GM12878 (cell line): ENCODE results near the gene WNT3A.

Source experiments
- ESRRA ChIP-seq: IDR thresholded peaks from 2 replicates; pipeline ENCODE4 v1.6.1; 2012; ENCODE audit warnings: mild to moderate bottlenecking, low read length, improper control_type of control experiment
- WRNIP1 ChIP-seq: IDR thresholded peaks from 2 replicates; pipeline ENCODE4 v1.6.1; 2011; ENCODE audit warnings: low read depth, low read length, improper control_type of control experiment, borderline replicate concordance
- TF ChIP-seq, protein P1 (sequence below): fragments of 450-650 bp; IDR thresholded peaks from 2 replicates; pipeline ENCODE4 v1.6.1; 2018; ENCODE audit warnings: borderline replicate concordance, mild to moderate bottlenecking; ENCODE audit not compliant: partially characterized antibody
- TF ChIP-seq, protein P2 (sequence below), 3 experiments: IDR thresholded peaks in 2 of 3; conservative IDR thresholded peaks in 1 of 3; 2 replicates each; pipeline ENCODE4 v1.5.1; 2011; ENCODE audit warnings: low read depth in 3 of 3, low read length in 3 of 3, mild to moderate bottlenecking in 3 of 3, control low read depth in 2 of 3, moderate library complexity in 2 of 3, inconsistent platforms in 1 of 3, mixed read lengths in 1 of 3; ENCODE audit not compliant: control insufficient read depth in 2 of 3, insufficient read depth in 1 of 3; ENCODE audit errors: extremely low read depth in 1 of 3
- TF ChIP-seq, protein P3 (sequence below): IDR thresholded peaks from 2 replicates; pipeline ENCODE4 v1.6.1; 2012; ENCODE audit warnings: low read depth, low read length, improper control_type of control experiment

DNA sequence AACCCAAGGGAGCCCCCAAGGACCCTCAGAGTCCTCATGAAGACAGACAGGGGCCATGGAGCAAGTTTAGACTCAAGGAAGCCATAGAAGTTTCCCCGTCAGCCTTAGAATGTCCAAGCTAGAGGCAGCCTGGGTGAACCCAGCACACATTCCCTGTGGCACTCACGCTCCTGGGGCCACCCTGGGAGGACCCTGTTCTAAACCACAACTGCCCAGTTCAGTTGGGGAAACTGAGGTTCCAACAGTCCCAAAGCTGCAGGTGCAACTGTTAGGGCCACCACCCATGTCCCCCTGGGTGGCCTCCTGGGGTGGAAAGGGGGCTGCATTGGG is 9.3 kb downstream of the WNT3A start:
- TF ChIP-seq, protein P1, sequence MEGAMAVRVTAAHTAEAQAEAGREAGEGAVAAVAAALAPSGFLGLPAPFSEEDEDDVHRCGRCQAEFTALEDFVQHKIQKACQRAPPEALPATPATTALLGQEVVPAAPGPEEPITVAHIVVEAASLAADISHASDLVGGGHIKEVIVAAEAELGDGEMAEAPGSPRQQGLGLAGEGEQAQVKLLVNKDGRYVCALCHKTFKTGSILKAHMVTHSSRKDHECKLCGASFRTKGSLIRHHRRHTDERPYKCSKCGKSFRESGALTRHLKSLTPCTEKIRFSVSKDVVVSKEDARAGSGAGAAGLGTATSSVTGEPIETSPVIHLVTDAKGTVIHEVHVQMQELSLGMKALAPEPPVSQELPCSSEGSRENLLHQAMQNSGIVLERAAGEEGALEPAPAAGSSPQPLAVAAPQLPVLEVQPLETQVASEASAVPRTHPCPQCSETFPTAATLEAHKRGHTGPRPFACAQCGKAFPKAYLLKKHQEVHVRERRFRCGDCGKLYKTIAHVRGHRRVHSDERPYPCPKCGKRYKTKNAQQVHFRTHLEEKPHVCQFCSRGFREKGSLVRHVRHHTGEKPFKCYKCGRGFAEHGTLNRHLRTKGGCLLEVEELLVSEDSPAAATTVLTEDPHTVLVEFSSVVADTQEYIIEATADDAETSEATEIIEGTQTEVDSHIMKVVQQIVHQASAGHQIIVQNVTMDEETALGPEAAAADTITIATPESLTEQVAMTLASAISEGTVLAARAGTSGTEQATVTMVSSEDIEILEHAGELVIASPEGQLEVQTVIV: no peak
- TF ChIP-seq, protein P2, sequence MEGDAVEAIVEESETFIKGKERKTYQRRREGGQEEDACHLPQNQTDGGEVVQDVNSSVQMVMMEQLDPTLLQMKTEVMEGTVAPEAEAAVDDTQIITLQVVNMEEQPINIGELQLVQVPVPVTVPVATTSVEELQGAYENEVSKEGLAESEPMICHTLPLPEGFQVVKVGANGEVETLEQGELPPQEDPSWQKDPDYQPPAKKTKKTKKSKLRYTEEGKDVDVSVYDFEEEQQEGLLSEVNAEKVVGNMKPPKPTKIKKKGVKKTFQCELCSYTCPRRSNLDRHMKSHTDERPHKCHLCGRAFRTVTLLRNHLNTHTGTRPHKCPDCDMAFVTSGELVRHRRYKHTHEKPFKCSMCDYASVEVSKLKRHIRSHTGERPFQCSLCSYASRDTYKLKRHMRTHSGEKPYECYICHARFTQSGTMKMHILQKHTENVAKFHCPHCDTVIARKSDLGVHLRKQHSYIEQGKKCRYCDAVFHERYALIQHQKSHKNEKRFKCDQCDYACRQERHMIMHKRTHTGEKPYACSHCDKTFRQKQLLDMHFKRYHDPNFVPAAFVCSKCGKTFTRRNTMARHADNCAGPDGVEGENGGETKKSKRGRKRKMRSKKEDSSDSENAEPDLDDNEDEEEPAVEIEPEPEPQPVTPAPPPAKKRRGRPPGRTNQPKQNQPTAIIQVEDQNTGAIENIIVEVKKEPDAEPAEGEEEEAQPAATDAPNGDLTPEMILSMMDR (IDR thresholded peaks at IDR 0.05 in 2 of 3, conservative IDR thresholded peaks at IDR 0.05 in 1 of 3; ENCODE audit: control insufficient read depth in 2 of 3, extremely low read depth in 1 of 3, insufficient read depth in 1 of 3, low read depth in 3 of 3, low read length in 3 of 3): no peak
- TF ChIP-seq, protein P3, sequence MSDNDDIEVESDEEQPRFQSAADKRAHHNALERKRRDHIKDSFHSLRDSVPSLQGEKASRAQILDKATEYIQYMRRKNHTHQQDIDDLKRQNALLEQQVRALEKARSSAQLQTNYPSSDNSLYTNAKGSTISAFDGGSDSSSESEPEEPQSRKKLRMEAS: no peak
- TF ChIP-seq ESRRA: no peak
- TF ChIP-seq WRNIP1: no peak
